K562 (cell line): ENCODE data around the gene LYST. TPM values are rescaled to one million over a fixed set of nuclear protein-coding genes. Genes with fewer than 3 reads are reported as not detected.
A peak's percentile ranks its signal among the peaks of the same experiment; 100 is the strongest.

Experiments used
- ATAC-seq: fragments of 200-7000 bp; cut with Tn5 transposase; 3 replicates; pipeline ENCODE4 v1.9.1; 2020; ENCODE audit warnings: moderate library complexity
- BruUV-seq: library from RNA; stranded (reverse); fragments of 400-500 nt; replicated peaks from 2 replicates; lab custom pipeline; 2021; lab: Mats Ljungman, UMichigan
- CTCF ChIA-PET: fragments of 300-600 bp; formaldehyde crosslinking; extraction: SDS; loops from one replicate; lab custom pipeline; 2021; ENCODE audit warnings: low intra/inter-chr PET ratio; lab: Yijun Ruan, JAX
- POLR2A ChIA-PET: fragments of 300-600, 350-650 bp; sonication (Branson Sonifier 250); formaldehyde crosslinking; extraction: SDS; loops from one replicate; lab custom pipeline; 2021; ENCODE audit warnings: antibody characterized with exemption, inconsistent platforms; lab: Yijun Ruan, JAX
- DNase-seq, 4 experiments: peaks; one replicate each; pipeline versions ENCODE4 v3.0.0 to v3.0.0-alpha.2; 2011 to 2018; ENCODE audit warnings: low spot score in 3 of 4, mixed read lengths in 3 of 4; ENCODE audit errors: extremely low read depth in 1 of 4
- FAIRE-seq: peaks from 2 replicates; lab custom pipeline; 2011; peaks lifted over from hg19 to GRCh38; lab: Jason Lieb, UNC
- H2AFZ ChIP-seq: 2 replicates; pipeline ENCODE4 v1.6.0; 2011; ENCODE audit warnings: low read depth, low read length, control low read depth, inconsistent platforms
- H3K27ac ChIP-seq: fragments of 200-600 bp; 3 replicates; pipeline ENCODE4 v1.8.0; 2011; ENCODE audit warnings: low read depth, mild to moderate bottlenecking, control low read depth, inconsistent platforms, low read length, moderate library complexity, mixed read lengths; ENCODE audit errors: extremely low read depth
- H3K27me3 ChIP-seq, 2 experiments: fragments of 300-600 bp in 1 of 2; 2 replicates in 1 of 2; 3 replicates in 1 of 2; pipeline versions ENCODE4 v1.6.0 to v1.8.0; 2011; ENCODE audit warnings: inconsistent platforms in 2 of 2, low read length in 2 of 2, mild to moderate bottlenecking in 1 of 2, mixed read lengths in 1 of 2, moderate library complexity in 1 of 2; ENCODE audit not compliant: control insufficient read depth in 2 of 2, insufficient read depth in 2 of 2
- H3K36me3 ChIP-seq: fragments of 300-600 bp; 3 replicates; pipeline ENCODE4 v1.8.0; 2011; ENCODE audit warnings: mild to moderate bottlenecking, low read length, inconsistent platforms; ENCODE audit not compliant: control insufficient read depth, insufficient read depth
- H3K4me1 ChIP-seq, 2 experiments: fragments of 200-600 bp in 1 of 2; replicated peaks in 1 of 2; 2 replicates in 1 of 2; 3 replicates in 1 of 2; pipeline versions ENCODE4 v1.5.1 to v1.8.0; 2011; ENCODE audit warnings: inconsistent platforms in 2 of 2, low read length in 2 of 2, mild to moderate bottlenecking in 1 of 2, mixed read lengths in 1 of 2, moderate library complexity in 1 of 2; ENCODE audit not compliant: control insufficient read depth in 2 of 2, insufficient read depth in 2 of 2
- H3K4me2 ChIP-seq: 2 replicates; pipeline ENCODE4 v1.6.1; 2011; ENCODE audit warnings: low read length, control low read depth, inconsistent platforms, mixed read lengths; ENCODE audit not compliant: insufficient read depth
- H3K4me3 ChIP-seq: fragments of 200-600 bp; sonication (generic), shearing (Covaris generic); 2 replicates; pipeline ENCODE4 v1.5.1; 2016; ENCODE audit warnings: control low read depth, inconsistent platforms
- H3K79me2 ChIP-seq: fragments of 200-600 bp; 3 replicates; pipeline ENCODE4 v1.8.0; 2011; ENCODE audit warnings: low read length, inconsistent platforms; ENCODE audit not compliant: control insufficient read depth, insufficient read depth
- H3K9ac ChIP-seq, 2 experiments: 2 replicates each; pipeline versions ENCODE4 v1.6.0 to v1.6.1; 2011; ENCODE audit warnings: low read depth in 2 of 2, low read length in 2 of 2, control low read depth in 1 of 2, inconsistent platforms in 1 of 2, mild to moderate bottlenecking in 1 of 2, mixed read lengths in 1 of 2; ENCODE audit not compliant: insufficient read depth in 1 of 2
- H3K9me1 ChIP-seq: one replicate; pipeline ENCODE4 v1.6.0; 2011; ENCODE audit warnings: inconsistent platforms, mild to moderate bottlenecking, low read length, moderate library complexity; ENCODE audit not compliant: control insufficient read depth, insufficient read depth
- H3K9me3 ChIP-seq: replicated peaks from 2 replicates; pipeline ENCODE4 v1.5.1; 2011; ENCODE audit warnings: low read depth, low read length, inconsistent platforms; ENCODE audit not compliant: control insufficient read depth, insufficient read depth
- H4K20me1 ChIP-seq: replicated peaks from 2 replicates; pipeline ENCODE4 v1.6.1; 2011; ENCODE audit warnings: low read length, inconsistent platforms, mixed read lengths; ENCODE audit not compliant: control insufficient read depth, insufficient read depth
- ARID3A ChIP-seq: IDR thresholded peaks from 2 replicates; pipeline ENCODE4 v1.6.1; 2012; ENCODE audit warnings: low read depth, low read length, improper control_type of control experiment, borderline replicate concordance
- CTBP1 ChIP-seq: fragments of 450-650 bp; IDR thresholded peaks from 2 replicates; pipeline ENCODE4 v1.6.1; 2016; ENCODE audit warnings: borderline replicate concordance
- GTF2F1 ChIP-seq: IDR thresholded peaks from 2 replicates; pipeline ENCODE4 v1.6.1; 2011; ENCODE audit warnings: low read depth, low read length, improper control_type of control experiment
- HNRNPL ChIP-seq: fragments of 200-400 bp; formaldehyde crosslinking; IDR thresholded peaks from 2 replicates; pipeline ENCODE4 v1.6.1; 2017; ENCODE audit warnings: low read depth, mild to moderate bottlenecking, low read length
- NEUROD1 ChIP-seq: fragments of 150-350 bp; IDR thresholded peaks from 2 replicates; pipeline ENCODE4 v1.6.1; 2014; ENCODE audit warnings: borderline replicate concordance, low read length, low read depth; ENCODE audit not compliant: partially characterized antibody
- PRPF4 ChIP-seq: fragments of 200-400 bp; formaldehyde crosslinking; IDR thresholded peaks from one replicate; pipeline ENCODE4 v1.6.1; 2017; ENCODE audit warnings: low read length, low read depth, mild to moderate bottlenecking; ENCODE audit not compliant: insufficient read depth, poor library complexity, severe bottlenecking
- TAF15 ChIP-seq: fragments of 200-400 bp; formaldehyde crosslinking; IDR thresholded peaks from 2 replicates; pipeline ENCODE4 v1.6.1; 2017; ENCODE audit warnings: mild to moderate bottlenecking, low read depth, low read length, moderate library complexity
- ZBTB7A ChIP-seq: IDR thresholded peaks from 2 replicates; pipeline ENCODE4 v1.6.1; 2011; ENCODE audit warnings: low read depth, mild to moderate bottlenecking, low read length, moderate library complexity, borderline replicate concordance; ENCODE audit not compliant: control insufficient read depth
- ZFP1 ChIP-seq: fragments of 450-650 bp; formaldehyde crosslinking; IDR thresholded peaks from 2 replicates; pipeline ENCODE4 v1.4.0; 2020; ENCODE audit warnings: mild to moderate bottlenecking, mixed read lengths
- ZFX ChIP-seq: sonication (generic); formaldehyde crosslinking; IDR thresholded peaks from 2 replicates; pipeline ENCODE4 v1.8.0; 2022; ENCODE audit warnings: mild to moderate bottlenecking, missing genetic modification reagents, moderate library complexity
- ZNF282 ChIP-seq: sonication (generic); formaldehyde crosslinking; IDR thresholded peaks from 2 replicates; pipeline ENCODE4 v1.8.1; 2023; ENCODE audit warnings: missing genetic modification reagents
- ZNF3 ChIP-seq: fragments of 250-450 bp; sonication (Bioruptor Pico); IDR thresholded peaks from 2 replicates; pipeline ENCODE4 v1.5.0; 2021; ENCODE audit warnings: mild to moderate bottlenecking, moderate library complexity
- ZNF778 ChIP-seq: fragments of 450-650 bp; formaldehyde crosslinking; IDR thresholded peaks from 2 replicates; pipeline ENCODE4 v1.4.0; 2020; ENCODE audit warnings: mild to moderate bottlenecking, moderate library complexity
- WGBS: fragments of 100-300 bp; shearing (Covaris generic); methylation state at CpG from one replicate; pipeline ENCODE4 v1.1.6; 2016; ENCODE audit warnings: low coverage, mixed read lengths; ENCODE audit not compliant: insufficient coverage; ENCODE audit errors: missing lambda C conversion rate; 5-methylcytosine and 5-hydroxymethylcytosine counted together
- in situ Hi-C: fragments of 300-500 bp; cut with MboI; formaldehyde crosslinking; loops from 4 replicates; pipeline ENCODE4 v1.15.0; 2018; ENCODE audit warnings: inconsistent platforms, mixed read lengths
- intact Hi-C: fragments of 100-400 bp; cut with micrococcal nuclease; formaldehyde crosslinking; loops from 2 replicates; pipeline ENCODE4 v1.14.2; 2022
- polyA plus RNA-seq, 8 experiments: library from polyadenylated mRNA; depleted of rRNA in 4 of 8; stranded (reverse) in 5 of 8; unstranded in 3 of 8; fragments of >200 nt; fragmentation: Nextera tagmentation in 2 of 8; fragmentation: Illumina TruSeq in 1 of 8; extraction: Ambion mirVana in 2 of 8; extraction: Trizol in 1 of 8; gene quantifications; 2 replicates each; pipeline versions ENCODE4 v1.2.1 to v1.2.3, GENCODE V29; 2011 to 2014; ENCODE audit warnings: inconsistent platforms in 1 of 8, missing spikeins in 1 of 8
- total RNA-seq, 7 experiments: library from RNA; depleted of rRNA in 6 of 7; stranded (reverse); fragments of >200 nt in 6 of 7; fragmentation: Illumina TruSeq in 2 of 7; extraction: Trizol in 2 of 7; gene quantifications; 2 replicates each; pipeline versions ENCODE4 v1.2.1 to v1.2.3, GENCODE V29; 2011 to 2021; ENCODE audit warnings: low replicate concordance in 1 of 7
- TF ChIP-seq, protein P1 (sequence below): fragments of 200-800 bp; sonication (Bioruptor generic); IDR thresholded peaks from 2 replicates; pipeline ENCODE4 v1.6.1; 2017; ENCODE audit warnings: missing genetic modification characterization, missing compliant biosample characterization
- TF ChIP-seq, protein P2 (sequence below): sonication (generic); formaldehyde crosslinking; IDR thresholded peaks from 2 replicates; pipeline ENCODE4 v1.8.1; 2023; ENCODE audit warnings: mild to moderate bottlenecking, missing genetic modification reagents

LYST gene
- total and polyA plus RNA-seq, 9 of the 15 experiments (the other 6 are each of a cell fraction or from before 2014, with no cell fraction given) = 0.73 to 2.4 (median 1.4) TPM

GRCh38 chr1:235642011-235642942, 224.4 kb downstream of the LYST start:
- 9% methylated on average over 47 of the region's 47 CpGs for WGBS
- Histone ChIP-seq H4K20me1 (0 out of 2 replicates have a peak, but pooled peaks cover 4% of the 10 kb centered on the region), H3K27ac (no peak overlapping the region), H3K9me3 (no peaks in the 10 kb centered on the region), H3K4me3 (no peak overlapping the region), H3K27me3 (peaks cover 51 to 72% of the 10 kb centered on the region in 2 experiments), H3K4me2 (no peak overlapping the region), H3K36me3 (no peaks in the 10 kb centered on the region), H3K4me1 (peaks cover 0 to 5% of the 10 kb centered on the region in 2 experiments; a peak in 2 of 5 replicates), H3K79me2 (no peaks in the 10 kb centered on the region), H3K9ac (peak overlapping the region in 1 of 2 experiments; percentile 67; a peak in 2 of 4 replicates), H3K9me1 (no peaks in the 10 kb centered on the region), H2AFZ (no peak overlapping the region)
- ChIA-PET POLR2A (interaction anchor here (1.0 kb wide), 1 partner anchor 7 kb away, joined by 3 read pairs; no protein-coding TSS in a partner anchor), CTCF (no interaction called here)
- DNase-seq = peak; percentile 32 to 51 (median 34)
- BruUV-seq = no TSS peak
- ATAC-seq = peak; percentile 55
- peak; percentile 51 for FAIRE-seq
- in situ Hi-C loops (no loop called here), intact Hi-C loops (no loop called here)
- no peak for TF ChIP-seq HNRNPL
- no peak for TF ChIP-seq ZNF778 (CRISPR knock-in tag)
- no peak for TF ChIP-seq PRPF4
- TF ChIP-seq ZFX (CRISPR knock-in tag) = no peak
- TF ChIP-seq, protein P1, sequence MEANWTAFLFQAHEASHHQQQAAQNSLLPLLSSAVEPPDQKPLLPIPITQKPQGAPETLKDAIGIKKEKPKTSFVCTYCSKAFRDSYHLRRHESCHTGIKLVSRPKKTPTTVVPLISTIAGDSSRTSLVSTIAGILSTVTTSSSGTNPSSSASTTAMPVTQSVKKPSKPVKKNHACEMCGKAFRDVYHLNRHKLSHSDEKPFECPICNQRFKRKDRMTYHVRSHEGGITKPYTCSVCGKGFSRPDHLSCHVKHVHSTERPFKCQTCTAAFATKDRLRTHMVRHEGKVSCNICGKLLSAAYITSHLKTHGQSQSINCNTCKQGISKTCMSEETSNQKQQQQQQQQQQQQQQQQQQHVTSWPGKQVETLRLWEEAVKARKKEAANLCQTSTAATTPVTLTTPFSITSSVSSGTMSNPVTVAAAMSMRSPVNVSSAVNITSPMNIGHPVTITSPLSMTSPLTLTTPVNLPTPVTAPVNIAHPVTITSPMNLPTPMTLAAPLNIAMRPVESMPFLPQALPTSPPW (CRISPR knock-in tag) = peak; percentile 45
- no peak for TF ChIP-seq ZNF3 (CRISPR knock-in tag)
- TF ChIP-seq ZBTB7A = peak; percentile 28; the same call in 1 of the 2 replicates
- TF ChIP-seq ARID3A = no peak
- TF ChIP-seq CTBP1 = peak; percentile 19; the same call in 1 of the 2 replicates
- TF ChIP-seq, protein P2, sequence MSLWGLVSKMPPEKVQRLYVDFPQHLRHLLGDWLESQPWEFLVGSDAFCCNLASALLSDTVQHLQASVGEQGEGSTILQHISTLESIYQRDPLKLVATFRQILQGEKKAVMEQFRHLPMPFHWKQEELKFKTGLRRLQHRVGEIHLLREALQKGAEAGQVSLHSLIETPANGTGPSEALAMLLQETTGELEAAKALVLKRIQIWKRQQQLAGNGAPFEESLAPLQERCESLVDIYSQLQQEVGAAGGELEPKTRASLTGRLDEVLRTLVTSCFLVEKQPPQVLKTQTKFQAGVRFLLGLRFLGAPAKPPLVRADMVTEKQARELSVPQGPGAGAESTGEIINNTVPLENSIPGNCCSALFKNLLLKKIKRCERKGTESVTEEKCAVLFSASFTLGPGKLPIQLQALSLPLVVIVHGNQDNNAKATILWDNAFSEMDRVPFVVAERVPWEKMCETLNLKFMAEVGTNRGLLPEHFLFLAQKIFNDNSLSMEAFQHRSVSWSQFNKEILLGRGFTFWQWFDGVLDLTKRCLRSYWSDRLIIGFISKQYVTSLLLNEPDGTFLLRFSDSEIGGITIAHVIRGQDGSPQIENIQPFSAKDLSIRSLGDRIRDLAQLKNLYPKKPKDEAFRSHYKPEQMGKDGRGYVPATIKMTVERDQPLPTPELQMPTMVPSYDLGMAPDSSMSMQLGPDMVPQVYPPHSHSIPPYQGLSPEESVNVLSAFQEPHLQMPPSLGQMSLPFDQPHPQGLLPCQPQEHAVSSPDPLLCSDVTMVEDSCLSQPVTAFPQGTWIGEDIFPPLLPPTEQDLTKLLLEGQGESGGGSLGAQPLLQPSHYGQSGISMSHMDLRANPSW (CRISPR knock-in tag) = no peak
- no peak for TF ChIP-seq ZFP1 (CRISPR knock-in tag)
- no peak for TF ChIP-seq TAF15
- no peak for TF ChIP-seq NEUROD1
- TF ChIP-seq ZNF282 = no peak
- TF ChIP-seq GTF2F1 = no peak
